IPS-18a (cell line): Measurements from ENCODE around the gene SYNC.
"Not testable (repeated sequence)": the region's sequence is repeated elsewhere in the genome, so short reads cannot be mapped to it uniquely, and the experiment has no call there.

Experiments
- H3K27ac ChIP-seq: one replicate; pipeline ENCODE4 v1.5.1; 2013; ENCODE audit warnings: low read length
- H3K27me3 ChIP-seq: one replicate; pipeline ENCODE4 v1.6.1; 2013; ENCODE audit warnings: mild to moderate bottlenecking, low read length; ENCODE audit not compliant: control insufficient read depth, insufficient read depth
- H3K36me3 ChIP-seq: one replicate; pipeline ENCODE4 v1.6.1; 2013; ENCODE audit warnings: low read depth, low read length; ENCODE audit not compliant: control insufficient read depth
- H3K4me1 ChIP-seq: one replicate; pipeline ENCODE4 v1.6.1; 2013; ENCODE audit warnings: low read depth, low read length; ENCODE audit not compliant: control insufficient read depth
- H3K4me3 ChIP-seq: one replicate; pipeline ENCODE4 v1.5.1; 2013; ENCODE audit warnings: low read length
- H3K9ac ChIP-seq: one replicate; pipeline ENCODE4 v1.6.1; 2013; ENCODE audit warnings: mild to moderate bottlenecking, low read length, moderate library complexity
- H3K9me3 ChIP-seq: one replicate; pipeline ENCODE4 v1.6.1; 2013; ENCODE audit warnings: low read depth, low read length; ENCODE audit not compliant: control insufficient read depth

Gene SYNC

GRCh38 chr1:32703479-32704291 lies 1.1 kb upstream of the SYNC start:
- Histone ChIP-seq H3K4me3 (peak overlapping the region; percentile 53), H3K36me3 (no peaks in the 10 kb centered on the region), H3K9me3 (no peaks in the 10 kb centered on the region), H3K9ac (no peak overlapping the region), H3K27ac (no peak overlapping the region), H3K4me1 (peaks cover 4% of the 10 kb centered on the region), H3K27me3 (peaks cover 33% of the 10 kb centered on the region)

GRCh38 chr1:32701951-32702598 lies 495 bp downstream of the SYNC start:
- Histone ChIP-seq H3K9ac (no peak overlapping the region), H3K4me3 (peak overlapping the region; percentile 40)

GRCh38 chr1:32701421-32701911 lies 1.1 kb downstream of the SYNC start:
- H3K9ac ChIP-seq, result no peak overlapping the region
- H3K4me1 ChIP-seq, result peaks cover 4% of the 10 kb centered on the region
- no peak overlapping the region for H3K4me3 ChIP-seq
- H3K9me3 ChIP-seq, result no peaks in the 10 kb centered on the region
- no peak overlapping the region for H3K27ac ChIP-seq
- no peaks in the 10 kb centered on the region for H3K36me3 ChIP-seq
- H3K27me3 ChIP-seq, result peaks cover 33% of the 10 kb centered on the region

More at GRCh38 chr1:32701951-32702598, 495 bp downstream of the SYNC start:
- peaks cover 4% of the 10 kb centered on the region for H3K4me1 ChIP-seq
- H3K27ac ChIP-seq, result no peak overlapping the region
- peaks cover 33% of the 10 kb centered on the region for H3K27me3 ChIP-seq
- no peaks in the 10 kb centered on the region for H3K9me3 ChIP-seq
- H3K36me3 ChIP-seq, result no peaks in the 10 kb centered on the region

DNA sequence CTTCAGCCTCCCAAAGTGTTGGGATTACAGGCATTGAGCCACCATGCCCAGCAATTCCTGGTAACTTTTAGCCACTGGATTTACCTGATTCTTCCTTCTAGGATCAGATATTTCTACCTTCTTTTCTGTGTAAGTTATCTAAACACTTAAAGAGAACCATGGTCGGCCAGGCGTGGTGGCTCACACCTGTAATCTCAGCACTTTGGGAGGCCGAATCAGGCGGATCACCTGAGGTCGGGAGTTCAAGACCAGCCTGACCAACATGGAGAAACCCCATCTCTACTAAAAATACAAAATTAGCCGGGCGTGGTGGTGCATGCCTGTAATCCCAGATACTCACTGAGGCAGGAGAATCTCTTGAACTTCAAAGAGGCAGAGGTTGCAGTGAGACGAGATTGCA lies 5.6 kb downstream of the SYNC start:
- H3K9me3 ChIP-seq, H3K27me3 ChIP-seq, H3K9ac ChIP-seq, H3K27ac ChIP-seq, H3K36me3 ChIP-seq, H3K4me1 ChIP-seq, H3K4me3 ChIP-seq: not testable (repeated sequence)

DNA sequence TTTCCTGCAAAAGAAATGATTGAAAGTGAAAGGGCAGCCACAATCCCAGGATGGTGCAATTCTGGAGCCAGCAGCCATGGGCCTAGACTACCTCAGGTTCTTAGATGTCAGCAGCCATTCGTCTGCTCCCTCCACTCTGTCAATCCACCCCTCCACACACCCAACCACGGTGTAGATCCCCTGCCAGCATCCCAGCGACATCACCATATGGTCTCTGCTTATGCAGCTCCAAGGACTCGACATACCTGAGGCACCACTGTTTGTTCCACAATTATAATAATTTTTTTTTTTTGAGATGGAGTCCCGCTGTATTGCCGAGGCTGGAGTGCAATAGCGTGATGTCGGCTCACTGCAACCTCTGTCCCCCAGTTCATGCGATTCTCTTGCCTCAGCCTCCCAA lies 6.5 kb downstream of the SYNC start:
- H3K4me3 ChIP-seq, result no peak overlapping the region
- H3K4me1 ChIP-seq, result no peaks in the 10 kb centered on the region
- no peaks in the 10 kb centered on the region for H3K9me3 ChIP-seq
- H3K27ac ChIP-seq, result no peak overlapping the region
- H3K9ac ChIP-seq, result no peak overlapping the region
- no peaks in the 10 kb centered on the region for H3K27me3 ChIP-seq
- H3K36me3 ChIP-seq, result no peaks in the 10 kb centered on the region

DNA sequence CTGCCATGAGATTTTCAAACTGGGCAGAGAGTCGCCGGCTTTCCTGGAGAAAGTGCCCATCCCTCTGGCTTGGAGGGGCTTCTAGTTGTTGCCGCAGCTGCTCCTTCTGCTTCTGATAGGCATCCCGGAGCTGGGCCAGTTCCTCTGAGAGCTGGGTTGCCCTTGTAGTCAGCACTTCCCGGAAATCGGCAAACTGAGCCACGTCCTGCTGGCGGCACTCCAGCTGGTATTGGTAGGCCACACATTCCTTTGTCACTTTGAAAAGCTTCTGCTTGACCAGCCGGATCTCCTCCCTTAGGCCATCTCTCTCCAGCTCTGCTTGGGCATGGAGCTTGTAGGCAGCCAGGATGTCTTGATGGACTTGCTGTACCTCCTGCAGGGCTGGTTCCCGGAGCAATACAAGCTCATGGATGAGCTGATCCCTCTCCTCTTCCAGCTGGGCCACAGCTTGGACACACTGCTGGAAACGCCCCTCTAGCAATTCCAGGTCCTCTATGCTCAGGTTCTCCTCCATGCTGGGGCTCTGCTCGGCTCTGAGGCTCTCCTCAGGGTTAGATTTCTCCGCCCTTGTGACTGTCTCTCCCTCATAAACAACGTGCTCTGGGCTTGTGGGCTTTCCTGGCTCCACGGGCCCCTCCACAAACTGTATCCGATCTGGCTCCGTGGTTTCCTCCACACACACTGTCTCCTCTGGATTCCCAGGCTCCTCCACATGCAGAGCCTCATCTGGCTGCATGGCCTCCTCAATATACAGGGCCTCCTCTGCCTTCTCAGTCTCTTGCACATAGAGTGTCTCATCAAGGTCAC lies 7.3 kb downstream of the SYNC start:
- no peaks in the 10 kb centered on the region for H3K27me3 ChIP-seq
- H3K4me1 ChIP-seq, result no peaks in the 10 kb centered on the region
- H3K9me3 ChIP-seq, result no peaks in the 10 kb centered on the region
- H3K36me3 ChIP-seq, result no peaks in the 10 kb centered on the region
- H3K9ac ChIP-seq, result no peak overlapping the region
- no peak overlapping the region for H3K27ac ChIP-seq
- H3K4me3 ChIP-seq, result no peak overlapping the region

GRCh38 chr1:32693455-32694174 lies 9.0 kb downstream of the SYNC start:
- Histone ChIP-seq H3K36me3 (no peaks in the 10 kb centered on the region), H3K9ac (no peak overlapping the region), H3K9me3 (no peaks in the 10 kb centered on the region), H3K4me3 (no peak overlapping the region), H3K27ac (no peak overlapping the region), H3K27me3 (no peaks in the 10 kb centered on the region), H3K4me1 (no peaks in the 10 kb centered on the region)

GRCh38 chr1:32686387-32686786 lies 16.2 kb downstream of the SYNC start:
- Histone ChIP-seq H3K27ac (no peak overlapping the region), H3K9me3 (no peaks in the 10 kb centered on the region), H3K9ac (no peak overlapping the region), H3K4me1 (no peaks in the 10 kb centered on the region), H3K27me3 (no peaks in the 10 kb centered on the region), H3K4me3 (no peak overlapping the region), H3K36me3 (peaks cover 48% of the 10 kb centered on the region)

DNA sequence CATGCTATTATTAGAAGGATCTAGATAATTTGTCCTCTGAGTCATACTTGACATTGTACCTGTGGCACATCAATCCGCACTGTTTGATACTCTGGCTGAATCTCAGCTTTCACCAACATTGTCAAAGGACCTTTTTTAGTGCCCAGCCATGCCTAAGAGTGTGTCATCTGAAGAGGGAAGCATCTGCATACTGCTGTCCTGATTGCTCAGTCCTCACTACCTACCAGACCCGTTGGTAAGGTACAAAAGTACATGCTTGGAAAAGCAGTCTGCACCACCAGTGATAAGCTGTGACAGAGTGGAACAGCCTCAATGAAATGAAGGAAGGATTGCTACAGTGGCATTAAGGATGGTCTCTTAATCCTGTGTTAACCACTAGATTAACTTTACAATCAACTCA lies 17.1 kb downstream of the SYNC start:
- no peak overlapping the region for H3K9ac ChIP-seq
- H3K27ac ChIP-seq, result no peak overlapping the region
- H3K9me3 ChIP-seq, result no peaks in the 10 kb centered on the region
- no peaks in the 10 kb centered on the region for H3K27me3 ChIP-seq
- H3K4me1 ChIP-seq, result no peaks in the 10 kb centered on the region
- H3K4me3 ChIP-seq, result no peak overlapping the region
- H3K36me3 ChIP-seq, result peaks cover 56% of the 10 kb centered on the region

DNA sequence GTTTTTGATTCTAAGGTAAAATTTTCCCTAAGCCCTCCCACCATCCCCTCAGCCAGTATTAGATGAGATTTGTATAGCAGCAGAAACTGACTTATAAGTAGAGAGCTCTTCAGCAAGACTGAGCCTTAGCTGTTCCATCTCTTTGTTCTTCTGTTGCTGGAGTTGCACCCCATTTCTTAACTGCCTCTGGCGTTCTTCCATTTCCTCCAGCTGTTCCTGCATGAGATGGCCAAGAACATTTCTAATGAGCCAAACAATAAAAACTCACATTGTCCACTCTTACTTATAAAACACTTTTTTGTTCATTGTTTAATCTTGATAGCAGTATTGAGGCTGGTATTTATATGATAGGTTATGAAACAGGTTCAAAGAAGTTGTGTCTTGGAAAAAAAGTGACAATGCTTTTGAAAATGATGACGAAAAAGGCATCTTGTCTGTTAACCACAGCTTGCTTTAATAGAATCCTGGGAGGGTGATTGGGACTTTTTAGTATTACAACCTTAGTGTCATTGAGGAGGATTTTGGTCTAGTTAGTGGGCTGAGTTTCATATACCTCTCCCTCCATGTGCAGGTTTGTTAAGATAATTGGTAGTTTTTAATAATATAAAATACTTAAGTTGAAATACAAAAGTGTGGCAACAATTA lies 18.3 kb downstream of the SYNC start:
- H3K27ac ChIP-seq, result no peak overlapping the region
- no peak overlapping the region for H3K9ac ChIP-seq
- no peaks in the 10 kb centered on the region for H3K4me1 ChIP-seq
- H3K9me3 ChIP-seq, result no peaks in the 10 kb centered on the region
- H3K36me3 ChIP-seq, result peaks cover 66% of the 10 kb centered on the region
- no peaks in the 10 kb centered on the region for H3K27me3 ChIP-seq
- no peak overlapping the region for H3K4me3 ChIP-seq
